Upper lobe of left lung (tissue), 6 donors: ENCODE results near the gene ART4. TPM values are rescaled to one million over a fixed set of nuclear protein-coding genes. Genes with fewer than 3 reads are reported as not detected.

Experiments used
- ATAC-seq, 2 donors: fragments of 200-7000 bp; cut with Tn5 transposase; one replicate each; pipeline ENCODE4 v1.9.1; 2022; ENCODE audit warnings: mild to moderate bottlenecking in 2 of 2, moderate library complexity in 2 of 2; ENCODE audit not compliant: low FRiP score in 2 of 2
- DNase-seq, 2 donors: peaks; one replicate each; pipeline ENCODE4 v3.0.0-alpha.2; 2019 to 2020
- H3K27ac ChIP-seq, 4 donors: fragments of 200-600 bp; sonication (generic); one replicate each; pipeline ENCODE4 v1.5.1; 2016 to 2019
- H3K27me3 ChIP-seq, 4 donors: fragments of 200-600 bp; sonication (generic); one replicate each; pipeline ENCODE4 v1.5.1; 2017 to 2019
- H3K36me3 ChIP-seq, 4 donors: fragments of 200-600 bp; sonication (generic); one replicate each; pipeline ENCODE4 v1.5.1; 2016 to 2019
- H3K4me1 ChIP-seq, 4 donors: fragments of 200-600 bp; sonication (generic); one replicate each; pipeline ENCODE4 v1.5.1; 2018 to 2019
- H3K4me3 ChIP-seq, 4 donors: fragments of 200-600 bp; sonication (generic); one replicate each; pipeline ENCODE4 v1.5.1; 2017 to 2019; ENCODE audit warnings: mild to moderate bottlenecking in 2 of 4, moderate library complexity in 1 of 4
- H3K9me3 ChIP-seq, 4 donors: fragments of 200-600 bp; sonication (generic); one replicate each; pipeline ENCODE4 v1.5.1; 2018 to 2019
- EP300 ChIP-seq, 4 donors: sonication (generic); formaldehyde crosslinking; IDR thresholded peaks; one replicate each; pipeline ENCODE4 v1.5.1; 2017; ENCODE audit warnings: antibody characterized with exemption in 4 of 4, control low read depth in 2 of 4
- POLR2A ChIP-seq, 4 donors: fragments of 450-650 bp; IDR thresholded peaks; one replicate each; pipeline ENCODE4 v1.5.1; 2016 to 2017; ENCODE audit warnings: antibody characterized with exemption in 4 of 4, mild to moderate bottlenecking in 2 of 4
- POLR2AphosphoS5 ChIP-seq, 2 donors: sonication (generic); formaldehyde crosslinking; IDR thresholded peaks; one replicate each; pipeline ENCODE4 v1.5.1; 2017; ENCODE audit warnings: antibody characterized with exemption in 2 of 2
- WGBS, 2 donors: methylation state at CpG; one replicate each; pipeline ENCODE4 v1.1.5; 2017 to 2018; 5-methylcytosine and 5-hydroxymethylcytosine counted together
- total RNA-seq, 6 donors: library from RNA; depleted of rRNA in 4 of 6; stranded (reverse); fragments of >200 nt in 4 of 6; gene quantifications; one replicate each; pipeline versions ENCODE4 v1.1.0 to v1.2.1, GENCODE V29; 2016 to 2021
- TF ChIP-seq, protein P1 (sequence below), 6 experiments: fragments of 450-650 bp in 4 of 6; fragments of 200-600 bp in 2 of 6; sonication (generic) in 2 of 6; IDR thresholded peaks; one replicate each; pipeline ENCODE4 v1.5.1; 2016 to 2019; ENCODE audit warnings: antibody characterized with exemption in 6 of 6
- donor health status: DM: no; HTN: no; CAD: no; lungs with moderate emphysema.
- donor health status: DM: no; HTN: yes; CAD: no; lungs with severe emphysema.

ART4 gene
- total RNA-seq, 6 donors from 2014 or later, result 0.55 to 5.8 (median 2.1) TPM

DNA sequence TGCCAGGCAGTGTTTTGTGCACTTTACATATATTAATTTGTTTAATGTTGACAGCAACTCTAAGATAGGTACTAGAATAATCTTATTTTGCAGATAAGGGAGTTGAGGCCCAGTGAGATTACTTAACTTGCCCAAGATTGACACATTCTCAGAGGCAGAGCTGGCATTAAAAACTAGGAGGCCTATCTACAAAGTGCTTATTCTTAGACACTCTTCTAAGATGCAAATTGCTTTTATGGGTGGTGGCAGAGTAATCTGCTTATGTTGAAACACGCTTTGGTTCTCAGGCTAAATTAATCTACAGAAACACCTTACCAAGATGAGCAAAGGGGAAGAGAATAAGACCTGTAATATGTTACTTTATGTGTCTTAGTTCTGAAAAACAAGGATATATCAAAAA is 35.2 kb upstream of the ART4 start:
- H3K9me3 ChIP-seq, result no peaks in the 10 kb centered on the region
- H3K4me3 ChIP-seq, result no peak overlapping the region
- H3K27me3 ChIP-seq, result no peaks in the 10 kb centered on the region
- no peaks in the 10 kb centered on the region for H3K4me1 ChIP-seq
- no peak for TF ChIP-seq POLR2A (IDR thresholded peaks at IDR 0.05)
- TF ChIP-seq, protein P1, sequence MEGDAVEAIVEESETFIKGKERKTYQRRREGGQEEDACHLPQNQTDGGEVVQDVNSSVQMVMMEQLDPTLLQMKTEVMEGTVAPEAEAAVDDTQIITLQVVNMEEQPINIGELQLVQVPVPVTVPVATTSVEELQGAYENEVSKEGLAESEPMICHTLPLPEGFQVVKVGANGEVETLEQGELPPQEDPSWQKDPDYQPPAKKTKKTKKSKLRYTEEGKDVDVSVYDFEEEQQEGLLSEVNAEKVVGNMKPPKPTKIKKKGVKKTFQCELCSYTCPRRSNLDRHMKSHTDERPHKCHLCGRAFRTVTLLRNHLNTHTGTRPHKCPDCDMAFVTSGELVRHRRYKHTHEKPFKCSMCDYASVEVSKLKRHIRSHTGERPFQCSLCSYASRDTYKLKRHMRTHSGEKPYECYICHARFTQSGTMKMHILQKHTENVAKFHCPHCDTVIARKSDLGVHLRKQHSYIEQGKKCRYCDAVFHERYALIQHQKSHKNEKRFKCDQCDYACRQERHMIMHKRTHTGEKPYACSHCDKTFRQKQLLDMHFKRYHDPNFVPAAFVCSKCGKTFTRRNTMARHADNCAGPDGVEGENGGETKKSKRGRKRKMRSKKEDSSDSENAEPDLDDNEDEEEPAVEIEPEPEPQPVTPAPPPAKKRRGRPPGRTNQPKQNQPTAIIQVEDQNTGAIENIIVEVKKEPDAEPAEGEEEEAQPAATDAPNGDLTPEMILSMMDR (IDR thresholded peaks at IDR 0.05), result no peak
- no peak for TF ChIP-seq POLR2AphosphoS5 (IDR thresholded peaks at IDR 0.05)
- no peak for TF ChIP-seq EP300 (IDR thresholded peaks at IDR 0.05)
- DNase-seq, result no peak
- H3K27ac ChIP-seq, result no peak overlapping the region
- H3K36me3 ChIP-seq, result no peaks in the 10 kb centered on the region
- WGBS, 2 donors, result 89 to 92% methylated on average over 1 of the region's 1 CpG
- no peak for ATAC-seq

- 47 to 70% methylated on average over 2 of the region's 2 CpGs for WGBS, 2 donors
- H3K36me3 ChIP-seq, result no peaks in the 10 kb centered on the region
- H3K9me3 ChIP-seq, result no peaks in the 10 kb centered on the region
- no peak overlapping the region for H3K4me3 ChIP-seq
- DNase-seq (no peak), ATAC-seq (no peak)
- H3K4me1 ChIP-seq, result no peaks in the 10 kb centered on the region
- H3K27me3 ChIP-seq, result no peaks in the 10 kb centered on the region
- no peak overlapping the region for H3K27ac ChIP-seq
- no peak for TF ChIP-seq POLR2AphosphoS5 (IDR thresholded peaks at IDR 0.05)
- TF ChIP-seq, protein P1 (IDR thresholded peaks at IDR 0.05), result no peak
- TF ChIP-seq POLR2A (IDR thresholded peaks at IDR 0.05), result no peak
- no peak for TF ChIP-seq EP300 (IDR thresholded peaks at IDR 0.05)
These were observed 33.5 kb upstream of the ART4 start for GRCh38 chr12:14876833-14877232.

DNA sequence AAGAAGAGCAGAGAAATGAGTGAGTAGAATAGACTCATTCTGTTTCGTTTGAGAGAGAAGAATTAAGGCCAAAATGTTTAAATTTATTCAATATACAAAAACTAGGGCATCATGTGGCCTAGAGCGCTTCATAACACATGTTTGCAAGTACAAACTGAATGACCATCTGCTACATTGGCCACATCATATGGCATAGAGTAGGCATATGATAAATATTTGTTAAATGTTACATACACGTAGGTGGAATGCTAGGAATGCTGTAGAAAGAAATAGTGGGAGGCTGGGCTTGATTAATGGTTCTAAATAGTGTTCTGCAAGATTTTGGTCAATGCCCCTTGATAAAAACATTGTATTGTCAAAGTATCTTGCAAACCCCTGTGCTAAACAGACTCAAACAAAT is 31.6 kb upstream of the ART4 start:
- no peaks in the 10 kb centered on the region for H3K36me3 ChIP-seq
- no peak overlapping the region for H3K27ac ChIP-seq
- H3K4me3 ChIP-seq, result no peak overlapping the region
- H3K9me3 ChIP-seq, result no peaks in the 10 kb centered on the region
- no peaks in the 10 kb centered on the region for H3K4me1 ChIP-seq
- no peak for ATAC-seq
- DNase-seq, result no peak
- TF ChIP-seq EP300 (IDR thresholded peaks at IDR 0.05) (no peak), POLR2AphosphoS5 (IDR thresholded peaks at IDR 0.05) (no peak), POLR2A (IDR thresholded peaks at IDR 0.05) (no peak)
- TF ChIP-seq, protein P1 (IDR thresholded peaks at IDR 0.05), result no peak
- WGBS, 2 donors, result 69 to 71% methylated on average over 3 of the region's 3 CpGs
- no peaks in the 10 kb centered on the region for H3K27me3 ChIP-seq

GRCh38 chr12:14873440-14874185 is 30.3 kb upstream of the ART4 start:
- TF ChIP-seq POLR2AphosphoS5 (IDR thresholded peaks at IDR 0.05), result no peak
- TF ChIP-seq, protein P1 (IDR thresholded peaks at IDR 0.05), result no peak
- no peak for TF ChIP-seq POLR2A (IDR thresholded peaks at IDR 0.05)
- TF ChIP-seq EP300 (IDR thresholded peaks at IDR 0.05), result no peak
- no peak for ATAC-seq
- Histone ChIP-seq H3K36me3 (no peaks in the 10 kb centered on the region), H3K9me3 (no peaks in the 10 kb centered on the region), H3K27ac (no peak overlapping the region), H3K4me3 (no peak overlapping the region), H3K4me1 (no peaks in the 10 kb centered on the region), H3K27me3 (no peaks in the 10 kb centered on the region)
- 70 to 72% methylated on average over 1 of the region's 1 CpG for WGBS, 2 donors
- DNase-seq, result no peak

- TF ChIP-seq EP300 (IDR thresholded peaks at IDR 0.05), result no peak
- TF ChIP-seq, protein P1 (IDR thresholded peaks at IDR 0.05), result no peak
- no peak for TF ChIP-seq POLR2A (IDR thresholded peaks at IDR 0.05)
- TF ChIP-seq POLR2AphosphoS5 (IDR thresholded peaks at IDR 0.05), result no peak
- WGBS, 2 donors, result 90 to 93% methylated on average over 1 of the region's 1 CpG
- Histone ChIP-seq H3K36me3 (no peaks in the 10 kb centered on the region), H3K27ac (no peak overlapping the region), H3K27me3 (no peaks in the 10 kb centered on the region), H3K9me3 (no peaks in the 10 kb centered on the region), H3K4me3 (no peak overlapping the region), H3K4me1 (no peaks in the 10 kb centered on the region)
- ATAC-seq, result no peak
- no peak for DNase-seq
These were observed 28.6 kb upstream of the ART4 start for GRCh38 chr12:14871886-14872285.
